RPMI8226 (cell line): ENCODE data around the gene KDM3B.
A peak's percentile ranks its signal among the peaks of the same experiment; 100 is the strongest.
"Not testable (repeated sequence)": the region's sequence is repeated elsewhere in the genome, so short reads cannot be mapped to it uniquely, and the experiment has no call there.

Source experiments
- DNase-seq: peaks from one replicate; pipeline ENCODE4 v3.0.0-alpha.2; 2015

The KDM3B gene

DNA sequence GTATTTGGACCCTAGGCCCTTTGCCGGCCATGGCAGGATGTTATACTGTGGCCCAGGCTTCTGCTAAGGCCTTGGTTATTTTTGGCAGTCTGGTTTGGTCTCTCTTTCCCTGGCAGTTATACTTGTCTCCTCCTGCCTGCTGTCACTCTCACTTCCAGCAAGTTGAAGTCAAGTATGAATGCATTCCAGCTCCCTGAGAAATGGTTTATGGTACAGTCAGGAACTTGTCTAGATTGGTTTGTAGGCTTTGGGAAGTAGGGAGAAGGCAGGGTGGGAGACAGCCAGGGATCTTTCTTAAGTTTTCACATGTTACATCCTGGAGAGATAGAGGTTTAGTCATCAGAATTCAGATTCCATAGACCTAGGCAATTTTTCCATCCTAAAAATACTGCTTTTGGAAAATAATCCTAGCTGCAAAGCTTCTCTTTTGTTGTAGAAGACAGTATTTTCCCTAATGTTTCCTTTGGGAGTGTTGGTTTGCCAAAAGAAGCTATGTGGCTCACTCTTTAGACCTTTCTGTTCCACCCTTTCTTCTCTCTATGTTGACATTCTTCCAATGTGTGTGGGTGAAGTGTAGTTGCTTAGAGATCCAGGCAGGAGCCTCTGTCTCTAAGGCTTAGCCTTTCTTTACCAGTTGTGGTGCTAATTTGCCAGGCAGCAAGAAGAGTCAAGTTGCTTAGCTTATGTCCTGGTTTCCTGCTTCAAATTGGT is 2.5 kb upstream of the KDM3B start:
- no peak for DNase-seq

DNA sequence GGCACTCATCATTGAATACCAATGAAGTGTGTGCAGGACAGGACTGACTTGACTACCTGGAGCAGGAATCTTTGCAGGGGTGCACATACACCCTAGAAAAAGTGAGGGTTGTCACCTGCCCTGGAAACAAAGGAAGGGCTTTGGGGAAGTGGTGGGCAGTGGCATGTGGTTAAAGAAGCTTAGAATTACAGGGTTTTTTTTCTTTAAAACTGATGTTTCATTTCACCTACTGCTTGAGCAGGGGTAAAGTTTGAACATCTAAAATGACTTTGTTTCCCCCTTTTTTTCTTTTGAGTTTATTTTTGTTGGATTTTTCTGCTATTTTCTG is 2.0 kb upstream of the KDM3B start:
- DNase-seq: no peak

DNA sequence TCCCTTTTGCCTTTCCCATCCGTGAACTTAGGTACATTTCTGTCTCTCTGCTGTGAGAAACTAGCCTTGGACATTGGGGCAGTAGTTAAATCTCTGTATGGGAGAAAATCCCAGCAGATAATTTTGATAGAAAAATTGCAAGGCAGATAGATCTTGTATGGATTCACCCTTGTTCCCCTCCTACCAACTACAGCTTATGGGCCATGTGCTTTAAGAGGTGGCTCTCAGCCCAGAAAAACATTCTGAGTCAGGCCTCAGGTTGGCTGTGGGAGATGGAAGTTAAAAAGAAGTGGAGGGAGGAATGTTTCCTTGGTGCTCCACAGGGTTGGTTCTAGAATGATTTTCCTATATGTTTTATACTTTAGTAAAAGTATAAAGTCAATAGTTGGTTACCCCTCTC is 1.4 kb upstream of the KDM3B start:
- no peak for DNase-seq

DNA sequence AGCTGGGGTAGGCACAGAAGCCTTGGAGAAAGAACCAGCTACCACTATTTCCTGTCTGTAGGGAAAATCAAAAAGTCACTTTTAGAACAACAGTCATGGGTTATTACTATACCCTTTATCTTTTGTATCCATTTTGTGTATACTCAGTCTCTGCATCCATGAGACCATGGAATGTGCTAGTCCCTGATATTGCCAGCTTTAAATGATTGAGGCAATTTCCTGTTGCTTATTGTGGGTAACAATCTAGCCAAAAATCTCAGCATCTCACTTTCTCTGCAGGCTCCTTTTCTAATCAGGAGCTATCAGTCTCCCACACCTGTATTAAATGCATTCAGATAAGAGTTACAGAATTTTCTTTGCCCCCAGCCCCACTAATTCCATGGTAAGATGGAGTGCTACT is 968 bp upstream of the KDM3B start:
- DNase-seq: no peak

DNA sequence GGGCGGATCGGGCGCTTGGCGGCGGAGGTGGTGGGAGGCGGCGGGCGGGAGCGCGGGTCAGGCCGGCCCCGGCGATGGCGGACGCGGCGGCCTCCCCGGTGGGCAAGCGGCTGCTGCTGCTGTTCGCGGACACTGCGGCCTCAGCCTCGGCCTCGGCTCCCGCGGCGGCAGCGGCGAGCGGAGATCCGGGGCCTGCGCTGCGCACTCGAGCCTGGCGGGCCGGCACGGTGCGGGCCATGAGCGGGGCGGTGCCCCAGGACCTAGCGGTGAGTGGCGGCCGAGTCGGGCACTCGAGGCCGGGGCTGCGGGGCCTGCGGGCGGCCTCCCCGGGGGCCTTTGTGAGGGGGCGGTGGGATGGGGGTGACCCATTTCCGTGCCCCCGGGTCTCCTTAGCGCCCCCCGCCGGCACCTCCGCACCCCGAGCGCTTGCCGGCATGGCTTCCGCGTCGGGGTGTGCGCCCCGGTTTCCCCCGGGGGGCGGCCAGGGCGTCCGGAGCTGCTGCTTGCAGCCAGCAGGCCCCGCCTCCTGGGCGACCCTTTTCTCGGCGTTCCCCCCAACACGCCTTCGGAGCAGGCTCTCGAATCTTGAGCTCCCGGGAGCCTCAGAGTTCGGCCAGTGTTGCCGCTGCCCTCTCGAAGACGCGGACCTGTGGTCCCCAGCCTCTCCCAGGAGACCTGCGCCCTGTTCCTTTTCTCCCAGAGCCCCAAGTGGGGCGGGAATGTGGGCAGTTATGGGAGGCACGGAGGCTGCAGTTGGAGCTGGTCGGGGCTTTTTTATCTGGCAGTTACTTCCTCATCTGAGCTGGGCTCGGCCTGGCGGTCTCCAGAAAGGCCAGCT is 456 bp downstream of the KDM3B start:
- DNase-seq: peak; percentile 67

DNA sequence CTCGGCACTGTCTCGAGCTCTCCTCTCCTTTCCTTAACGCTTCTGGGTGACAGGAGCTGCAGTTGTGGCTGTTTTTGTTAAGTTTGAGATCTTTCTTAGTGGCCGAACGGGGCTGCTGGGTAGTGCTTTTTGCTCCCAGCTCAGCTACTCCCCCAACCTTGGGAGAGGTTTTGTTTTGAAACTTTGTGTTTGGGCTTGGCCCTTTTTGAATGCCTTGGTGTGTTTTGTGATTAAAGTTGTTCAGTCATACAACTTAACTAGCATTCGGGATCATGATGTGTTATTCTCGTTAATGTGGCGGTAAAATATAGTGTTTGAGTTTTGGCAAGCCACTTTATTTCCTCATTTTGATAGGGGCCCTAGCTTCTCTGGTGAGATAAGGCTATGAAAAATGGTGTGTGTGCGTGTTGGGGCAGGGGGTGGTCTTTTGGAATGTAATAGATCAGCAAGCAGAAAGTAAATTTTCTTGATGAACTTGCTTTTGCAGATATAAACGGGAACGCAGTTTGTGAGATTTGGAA is 1.1 kb downstream of the KDM3B start:
- DNase-seq: peak; percentile 82

DNA sequence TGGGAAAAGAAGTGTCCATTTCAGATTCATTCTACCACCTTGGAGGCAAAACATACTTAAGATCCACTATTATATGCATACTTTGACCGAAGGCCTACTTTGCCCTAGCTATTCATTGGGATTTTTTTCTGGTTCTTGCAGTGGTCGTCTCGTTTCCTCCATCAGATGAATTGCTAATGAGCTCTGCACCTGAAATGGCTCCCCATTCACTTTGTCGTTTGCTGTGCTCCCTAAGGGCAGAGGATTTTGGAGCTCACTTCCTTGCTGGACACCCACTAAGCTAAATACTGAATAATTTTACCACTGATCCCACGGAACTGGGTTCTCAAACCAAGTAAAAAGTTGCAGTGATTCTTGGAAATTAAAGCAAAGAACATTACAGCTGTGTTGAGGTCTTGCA is 1.9 kb downstream of the KDM3B start:
- DNase-seq: no peak

DNA sequence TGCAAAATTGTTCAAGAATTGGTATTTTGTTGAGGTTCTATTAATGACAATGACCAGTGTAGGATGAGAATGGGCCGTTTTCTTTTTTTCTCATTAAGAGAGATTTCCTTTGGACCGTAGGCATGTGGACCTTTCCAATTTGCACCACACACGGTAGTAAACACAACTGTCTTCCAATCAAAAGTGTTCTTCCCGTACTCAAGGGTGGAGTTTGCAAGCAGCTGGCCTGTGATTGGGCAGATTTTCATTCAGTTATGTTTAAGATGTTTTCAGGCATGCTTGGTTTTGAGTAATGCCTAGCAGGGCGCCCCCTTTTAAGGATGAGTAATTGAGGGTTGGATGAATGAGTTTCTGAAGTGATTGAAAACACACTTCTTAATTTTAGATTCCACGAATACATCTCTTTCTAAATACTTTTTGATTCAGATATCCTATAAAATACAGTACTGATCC is 2.5 kb downstream of the KDM3B start:
- peak; percentile 43 for DNase-seq

DNA sequence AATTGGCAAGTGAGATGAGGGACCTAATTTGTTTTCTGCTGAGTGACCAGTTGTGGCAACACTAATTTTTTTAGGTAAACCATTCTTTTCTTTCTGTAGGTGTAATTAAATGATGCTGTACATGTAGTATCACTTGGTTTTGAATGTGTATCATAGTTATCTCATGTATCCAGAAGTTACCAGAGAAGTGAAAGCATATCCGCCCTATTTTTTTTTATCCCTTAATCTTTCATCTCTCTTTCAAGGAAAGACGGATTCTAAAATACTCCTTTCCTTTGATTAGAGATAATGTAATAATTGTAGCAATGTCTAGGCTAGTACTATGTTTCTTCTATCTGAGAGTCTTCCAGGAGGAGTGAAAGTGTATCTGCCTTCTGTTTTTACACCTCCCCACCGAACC is 7.1 kb downstream of the KDM3B start:
- no peak for DNase-seq

DNA sequence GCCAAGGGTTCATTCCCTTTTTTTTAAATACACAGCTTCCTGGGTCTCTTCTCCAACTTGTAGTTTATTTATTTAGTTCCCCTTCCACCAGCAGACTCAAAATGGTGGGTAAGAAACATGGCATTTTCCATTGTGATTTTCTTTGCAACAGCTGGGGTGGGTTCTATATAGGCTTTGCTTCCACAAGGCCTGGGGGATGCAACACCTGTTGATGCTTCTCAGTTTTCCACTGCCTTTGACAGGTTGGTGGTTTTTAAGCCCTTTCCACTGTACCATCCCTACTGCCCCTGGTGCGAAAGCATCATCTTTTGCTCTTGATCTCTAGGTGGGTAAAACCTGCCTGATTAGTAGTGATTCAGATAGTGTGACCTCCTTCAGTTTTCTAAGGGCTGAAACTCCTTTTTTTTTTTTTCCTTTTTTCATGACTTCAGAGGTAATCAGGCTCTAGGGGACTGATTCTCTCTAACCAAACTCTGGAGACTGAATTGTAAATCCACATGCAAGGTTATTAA is 8.5 kb downstream of the KDM3B start:
- DNase-seq: no peak

DNA sequence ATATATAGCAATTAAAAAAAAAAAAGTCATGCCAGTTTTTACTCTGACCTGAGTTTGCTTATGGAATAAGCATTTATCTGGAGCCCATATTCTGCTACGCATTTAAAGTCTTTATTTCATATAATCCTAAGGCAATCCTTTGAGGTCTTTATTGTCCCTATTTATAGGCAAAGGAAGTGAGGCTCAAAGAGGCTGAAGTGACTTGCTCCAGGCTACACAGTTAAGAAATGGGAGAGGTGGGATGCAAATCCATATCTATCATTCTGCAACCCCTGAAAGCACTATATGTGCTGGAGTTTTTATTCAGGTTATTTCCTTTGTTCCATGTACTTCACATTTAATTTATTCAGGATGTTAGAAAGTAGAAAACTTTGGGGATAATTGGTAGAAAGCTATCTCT is 12.1 kb downstream of the KDM3B start:
- DNase-seq: no peak

DNA sequence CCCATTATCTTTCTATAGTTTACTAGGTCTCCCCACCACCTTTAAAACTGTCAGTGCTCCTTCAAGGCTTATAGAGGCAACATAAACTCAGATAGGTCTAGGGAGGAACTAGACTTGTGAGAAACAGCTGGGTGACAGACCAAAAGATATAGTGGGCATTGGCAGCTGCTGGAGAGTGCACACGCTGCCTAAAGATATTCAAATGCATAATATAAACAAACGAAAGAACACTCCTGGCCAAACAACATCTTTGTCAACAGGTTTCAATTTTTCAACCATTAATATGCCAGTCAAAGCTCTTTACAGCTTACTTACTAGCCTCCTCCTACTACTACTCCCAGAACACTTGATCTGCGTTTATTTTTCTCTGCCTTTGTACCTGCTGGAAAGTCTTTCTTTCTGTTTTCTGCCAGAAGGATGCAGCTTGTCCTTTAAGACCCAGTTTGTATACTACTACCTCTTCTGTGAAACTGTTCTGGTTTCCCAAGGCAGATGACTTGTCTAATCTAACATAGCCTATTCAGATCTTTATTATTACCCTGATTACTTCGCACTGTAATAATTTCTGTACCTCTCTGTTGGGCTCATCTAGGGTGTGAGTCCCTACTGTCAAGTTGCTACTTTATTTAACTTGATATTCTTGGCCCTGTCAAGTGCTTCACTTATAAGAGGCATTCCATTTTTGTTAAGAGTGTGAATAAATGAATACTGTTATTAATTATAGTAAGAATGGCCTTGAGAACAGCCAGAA is 14.3 kb downstream of the KDM3B start:
- no peak for DNase-seq

DNA sequence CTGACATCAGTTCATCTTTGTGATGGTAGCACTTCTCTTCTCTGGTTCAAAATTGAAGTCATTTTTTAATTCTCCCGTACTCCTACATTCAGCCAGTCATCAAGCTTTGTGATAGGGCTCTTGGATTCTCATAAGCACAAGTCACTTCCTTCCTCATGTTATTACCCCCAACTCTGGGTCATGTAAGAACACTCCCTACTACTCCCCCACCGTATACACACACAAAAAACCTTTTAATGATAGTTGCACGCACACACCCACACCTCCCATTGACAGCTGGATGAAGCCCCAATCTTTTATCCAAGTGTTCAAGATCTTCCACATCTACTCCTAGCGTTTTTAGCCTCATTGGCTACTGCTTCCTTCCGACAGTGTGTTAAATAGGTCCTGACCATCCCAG is 16.8 kb downstream of the KDM3B start:
- no peak for DNase-seq

DNA sequence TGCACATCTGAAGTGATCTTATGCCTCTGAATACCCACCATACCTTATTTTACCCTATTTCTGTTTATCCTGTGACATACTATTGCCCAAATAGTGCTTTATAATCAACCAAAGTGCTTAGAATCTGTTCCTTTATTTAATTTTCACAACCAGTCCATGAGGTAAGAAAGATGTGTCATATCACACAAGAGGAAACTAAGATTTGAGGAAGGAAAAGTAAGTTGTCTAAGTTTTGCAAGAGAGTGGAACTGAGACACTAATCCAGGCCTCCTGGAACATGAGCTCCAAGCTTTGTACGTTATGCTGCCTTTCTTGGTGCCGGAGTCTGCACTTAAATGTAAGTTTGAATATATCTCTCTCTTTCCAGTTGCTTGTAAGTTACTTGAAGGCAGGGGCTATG is 17.2 kb downstream of the KDM3B start:
- DNase-seq: no peak

DNA sequence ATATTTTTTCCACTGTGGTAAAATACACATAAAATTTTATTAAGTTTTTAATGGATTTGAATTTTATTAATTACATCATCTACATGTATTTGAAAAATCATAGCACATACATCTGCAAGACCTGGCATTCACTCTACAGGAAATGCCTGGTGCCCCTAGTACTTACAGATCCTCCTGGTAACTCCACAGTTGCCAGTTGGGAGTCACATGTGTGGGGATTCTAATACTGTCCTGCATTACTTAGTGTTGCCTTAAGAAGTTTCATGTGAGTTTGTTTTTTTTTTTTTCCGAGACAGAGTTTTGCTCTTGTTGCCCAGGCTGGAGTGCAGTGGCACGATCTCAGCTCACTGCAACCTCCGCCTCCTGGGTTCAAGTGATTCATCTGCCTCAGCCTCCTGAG is 18.1 kb downstream of the KDM3B start:
- no peak for DNase-seq

DNA sequence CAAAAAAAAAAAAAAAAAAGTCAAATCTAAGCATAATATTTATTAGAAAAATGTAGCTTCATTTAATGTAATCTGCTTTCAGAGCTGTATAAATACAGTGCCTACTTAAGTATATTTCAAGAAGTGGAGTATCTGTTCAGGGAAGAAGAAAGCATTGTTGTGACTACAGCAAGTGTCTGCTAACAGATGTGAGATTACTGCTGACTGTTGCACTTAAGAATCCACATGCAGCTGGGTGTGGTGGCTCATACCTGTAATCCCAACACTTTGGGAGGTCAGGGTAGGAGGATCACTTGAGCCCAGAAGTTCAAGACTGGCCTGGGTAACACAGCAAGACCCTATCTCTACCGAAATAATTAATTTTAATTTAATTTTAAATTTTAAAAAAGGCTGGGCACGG is 19.0 kb downstream of the KDM3B start:
- peak; percentile 17 for DNase-seq

DNA sequence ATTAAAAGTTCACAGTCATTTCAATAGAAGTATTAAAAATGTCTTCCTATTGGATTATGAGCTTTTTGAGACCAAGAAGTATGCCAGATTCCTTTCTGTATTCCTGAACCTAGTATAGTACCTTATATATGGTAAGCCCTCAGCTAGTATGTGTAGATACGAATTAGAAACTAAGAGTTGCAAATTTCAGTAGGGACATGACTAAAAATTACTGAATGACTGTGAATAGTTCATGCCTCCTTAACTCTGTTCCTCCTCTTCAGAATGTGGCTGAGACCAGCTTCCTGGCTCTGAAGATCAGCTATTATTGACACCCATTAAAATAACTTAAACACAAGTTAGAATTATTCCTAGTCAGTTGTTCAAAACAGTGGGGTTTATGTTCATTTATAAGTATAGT is 19.7 kb downstream of the KDM3B start:
- DNase-seq: no peak

DNA sequence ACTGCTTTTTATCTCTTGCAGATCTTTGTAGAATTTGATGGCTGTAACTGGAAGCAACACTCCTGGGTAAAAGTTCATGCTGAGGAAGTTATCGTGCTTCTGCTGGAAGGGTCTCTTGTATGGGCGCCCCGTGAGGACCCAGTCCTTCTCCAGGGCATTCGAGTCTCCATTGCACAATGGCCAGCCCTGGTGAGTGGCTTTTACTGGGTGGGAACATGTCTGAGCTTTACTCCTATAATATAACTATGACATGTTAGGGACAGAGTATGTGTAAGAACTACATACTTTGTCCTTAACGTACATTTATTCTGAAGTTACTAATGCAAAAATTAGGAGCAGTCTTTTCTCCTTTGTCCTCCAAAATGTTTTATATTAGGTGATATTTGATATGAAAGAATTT is 20.2 kb downstream of the KDM3B start:
- DNase-seq: no peak

DNA sequence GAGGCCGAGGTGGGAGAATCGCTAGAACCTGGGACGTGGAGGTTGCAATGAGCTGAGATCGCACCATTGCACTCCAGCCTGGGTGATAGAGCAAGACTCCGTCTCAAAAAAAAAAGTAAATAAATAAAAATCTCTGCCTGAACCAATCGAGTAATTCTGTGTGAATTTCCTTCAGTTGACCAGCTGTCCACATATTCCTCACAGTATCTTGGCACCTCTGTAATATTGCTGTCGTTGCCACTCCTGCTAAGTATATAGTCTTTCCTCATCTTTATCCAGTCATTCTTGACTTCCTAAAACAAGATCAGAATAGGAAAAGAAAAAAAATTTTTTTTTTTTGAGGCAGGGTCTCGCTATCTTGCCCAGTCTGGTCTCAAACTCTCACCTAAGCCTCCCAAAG is 29.9 kb downstream of the KDM3B start:
- no peak for DNase-seq

DNA sequence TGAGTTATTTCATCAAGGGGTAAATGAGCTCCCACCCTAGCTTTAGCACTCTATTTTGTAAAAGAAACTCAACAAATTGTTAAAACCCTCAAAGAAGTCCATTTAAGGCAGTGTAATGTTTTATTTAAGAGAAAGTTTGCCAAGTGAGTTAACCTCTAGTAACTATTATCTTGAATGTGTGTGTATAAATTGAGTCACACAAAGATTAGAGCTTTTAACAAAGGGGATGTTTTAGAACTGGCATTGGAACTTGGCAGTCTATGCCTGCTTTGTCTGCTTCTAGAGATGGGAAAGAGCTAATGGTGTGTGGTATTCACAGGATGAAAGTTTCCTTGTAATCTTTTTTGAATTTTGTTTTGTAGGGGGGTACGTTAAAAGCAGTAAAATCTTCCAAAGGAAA is 33.2 kb downstream of the KDM3B start:
- no peak for DNase-seq

DNA sequence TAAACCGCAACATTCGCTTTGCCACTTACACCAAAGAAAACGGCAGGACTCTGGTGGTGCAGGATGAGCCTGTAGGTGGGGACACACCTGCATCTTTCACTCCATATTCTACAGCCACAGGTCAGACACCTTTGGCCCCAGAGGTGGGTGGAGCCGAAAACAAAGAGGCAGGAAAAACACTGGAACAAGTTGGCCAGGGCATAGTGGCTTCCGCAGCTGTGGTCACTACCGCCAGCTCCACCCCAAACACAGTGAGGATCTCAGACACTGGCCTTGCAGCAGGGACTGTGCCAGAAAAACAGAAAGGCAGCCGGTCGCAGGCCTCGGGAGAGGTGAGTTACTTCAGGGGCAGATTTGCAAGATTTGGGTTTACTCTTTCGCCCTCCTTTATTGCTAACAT is 33.8 kb downstream of the KDM3B start:
- DNase-seq: no peak

DNA sequence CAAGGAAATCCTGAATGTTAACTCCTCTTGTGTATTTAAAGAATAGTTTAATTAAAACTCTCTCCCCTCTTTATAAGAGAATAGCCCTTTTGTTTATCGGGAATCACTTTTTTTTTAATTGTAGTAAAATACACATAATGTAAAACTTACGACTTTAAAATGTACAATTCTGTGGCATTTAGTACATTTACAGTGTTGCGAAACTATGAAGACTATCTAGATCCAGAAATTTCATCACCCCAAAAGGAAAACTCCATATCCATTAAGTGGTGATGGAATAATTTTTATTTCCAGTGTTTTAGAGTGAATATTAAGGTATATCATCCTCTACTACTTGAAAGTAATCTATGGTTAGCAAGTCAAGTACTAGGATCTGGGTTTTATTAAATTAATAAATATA is 36.8 kb downstream of the KDM3B start:
- no peak for DNase-seq

DNA sequence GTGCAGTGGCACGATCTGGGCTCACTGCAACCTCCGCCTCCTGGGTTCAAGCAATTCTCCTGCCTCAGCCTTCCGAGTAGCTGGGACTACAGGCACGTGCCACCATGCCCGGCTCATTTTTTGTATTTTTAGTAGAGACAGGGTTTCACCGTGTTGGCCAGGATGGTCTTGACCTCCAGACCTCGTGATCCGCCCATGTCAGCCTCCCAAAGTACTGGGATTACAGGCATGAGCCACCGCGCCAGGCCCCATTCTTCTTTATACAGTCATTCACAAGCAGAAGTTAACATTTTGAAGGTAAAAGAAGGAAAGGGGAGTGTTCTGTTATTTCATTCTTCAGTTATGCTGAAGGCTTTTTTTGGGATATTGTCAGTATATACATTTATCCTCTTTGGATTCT is 37.4 kb downstream of the KDM3B start:
- not testable (repeated sequence) for DNase-seq
